HG03460 (cell line): ENCODE data around the gene VKORC1L1.
"Not testable (repeated sequence)": the region's sequence is repeated elsewhere in the genome, so short reads cannot be mapped to it uniquely, and the experiment has no call there.

ENCODE experiments used
- ATAC-seq: cut with Tn5 transposase; IDR thresholded peaks from one replicate; pipeline ENCODE4 v1.9.1; 2021; ENCODE audit not compliant: unreplicated experiment

The VKORC1L1 gene

DNA sequence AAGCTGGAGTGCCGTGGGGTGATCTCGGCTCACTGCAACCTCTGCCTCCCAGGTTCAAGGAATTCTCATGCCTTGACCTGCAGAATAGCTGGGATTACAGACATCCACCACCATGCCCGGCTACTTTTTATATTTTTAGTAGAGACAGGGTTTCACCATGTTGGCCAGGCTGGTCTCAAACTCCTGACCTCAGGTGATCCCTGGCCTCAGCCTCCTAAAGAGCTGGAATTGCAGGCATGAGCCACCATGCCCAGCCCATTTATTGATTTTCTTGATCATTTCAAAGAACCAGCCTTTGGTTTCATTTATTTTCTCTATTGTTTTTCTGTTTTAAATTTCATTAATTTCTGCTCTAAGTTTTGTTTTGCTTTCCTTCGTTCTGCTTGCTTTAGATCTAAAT is 58.8 kb downstream of the VKORC1L1 start:
- no peak for ATAC-seq

DNA sequence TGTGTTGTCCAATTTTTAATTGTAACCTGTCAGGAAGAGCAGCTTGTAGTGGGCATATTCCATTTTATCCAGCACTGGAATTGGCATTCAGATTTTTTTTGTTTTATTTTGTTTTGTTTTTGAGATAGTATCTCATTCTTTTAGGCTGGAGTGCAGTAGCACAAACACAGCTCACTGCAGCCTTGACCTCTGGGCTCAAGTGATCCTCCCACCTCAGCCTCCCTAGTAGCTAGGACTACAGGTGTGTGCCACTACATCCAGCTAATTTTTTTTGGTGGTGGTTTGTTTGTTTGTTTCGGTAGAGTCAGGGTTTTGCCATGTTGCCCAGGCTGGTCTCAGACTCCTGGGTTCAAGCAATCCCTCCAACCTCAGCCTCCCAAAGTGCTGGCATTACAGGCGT is 64.4 kb downstream of the VKORC1L1 start:
- no peak for ATAC-seq

DNA sequence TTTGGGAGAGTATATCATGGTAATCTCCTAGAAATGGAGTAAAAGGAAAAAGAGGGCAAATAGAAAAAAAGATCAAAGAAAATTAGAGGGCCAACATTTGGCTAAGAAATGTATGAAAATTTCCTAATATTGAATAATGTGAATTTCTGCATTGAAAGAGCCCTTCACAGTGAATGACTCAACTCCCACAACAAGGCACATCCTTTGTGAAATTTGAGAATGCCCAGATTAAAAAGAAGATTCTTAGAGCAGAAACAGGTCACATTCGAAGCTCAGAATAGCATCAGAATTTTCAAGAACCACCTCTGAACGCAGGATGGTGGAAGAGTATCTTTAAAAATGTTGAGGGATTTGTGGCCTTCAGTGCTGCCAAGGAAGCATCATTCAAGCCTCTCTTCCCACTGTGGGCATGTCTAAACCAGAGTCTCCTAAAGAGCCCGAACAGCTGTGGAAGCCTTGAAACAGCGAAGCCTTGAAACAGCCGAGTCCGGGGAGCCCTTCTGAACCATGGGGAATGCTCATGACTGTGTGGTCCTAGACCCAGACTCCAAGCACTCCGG is 65.5 kb downstream of the VKORC1L1 start:
- no peak for ATAC-seq

DNA sequence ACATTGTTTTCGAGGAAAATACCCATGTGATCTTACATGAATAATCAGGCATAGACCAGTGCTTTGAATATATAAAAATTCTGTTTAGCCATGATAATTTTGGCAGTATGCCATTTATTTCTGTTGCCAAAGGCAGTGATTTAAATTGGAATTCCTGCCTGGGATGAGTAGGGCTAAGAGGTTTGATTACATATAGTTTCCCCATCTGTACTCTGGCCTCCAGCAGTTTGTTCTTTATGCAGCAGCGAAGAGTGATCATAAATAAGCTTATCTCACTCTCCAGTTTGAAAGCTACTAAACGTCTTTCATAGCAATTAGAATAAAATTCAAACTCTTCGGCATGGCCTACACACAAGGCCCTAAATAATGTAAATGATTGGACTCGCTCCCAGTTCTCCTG is 72.9 kb downstream of the VKORC1L1 start:
- not testable (repeated sequence) for ATAC-seq

DNA sequence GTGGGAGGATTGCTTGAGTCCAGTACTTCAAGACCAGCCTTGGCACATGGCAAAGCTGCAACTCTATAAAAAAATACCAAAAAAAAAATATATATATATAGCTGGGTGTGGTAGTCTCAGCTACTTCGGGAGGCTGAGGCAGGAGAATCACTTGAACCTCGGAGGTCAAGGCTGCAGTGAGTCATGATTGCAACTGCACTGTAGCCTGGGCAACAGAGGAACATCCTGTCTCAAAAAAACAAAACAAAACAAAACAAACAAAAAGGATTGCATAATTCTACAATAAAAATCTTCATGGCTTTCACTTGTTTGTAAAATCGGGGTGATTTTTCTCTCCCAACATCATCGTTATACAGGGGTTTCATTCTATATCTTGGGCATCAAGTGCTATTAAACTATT is 74.0 kb downstream of the VKORC1L1 start:
- no peak for ATAC-seq

DNA sequence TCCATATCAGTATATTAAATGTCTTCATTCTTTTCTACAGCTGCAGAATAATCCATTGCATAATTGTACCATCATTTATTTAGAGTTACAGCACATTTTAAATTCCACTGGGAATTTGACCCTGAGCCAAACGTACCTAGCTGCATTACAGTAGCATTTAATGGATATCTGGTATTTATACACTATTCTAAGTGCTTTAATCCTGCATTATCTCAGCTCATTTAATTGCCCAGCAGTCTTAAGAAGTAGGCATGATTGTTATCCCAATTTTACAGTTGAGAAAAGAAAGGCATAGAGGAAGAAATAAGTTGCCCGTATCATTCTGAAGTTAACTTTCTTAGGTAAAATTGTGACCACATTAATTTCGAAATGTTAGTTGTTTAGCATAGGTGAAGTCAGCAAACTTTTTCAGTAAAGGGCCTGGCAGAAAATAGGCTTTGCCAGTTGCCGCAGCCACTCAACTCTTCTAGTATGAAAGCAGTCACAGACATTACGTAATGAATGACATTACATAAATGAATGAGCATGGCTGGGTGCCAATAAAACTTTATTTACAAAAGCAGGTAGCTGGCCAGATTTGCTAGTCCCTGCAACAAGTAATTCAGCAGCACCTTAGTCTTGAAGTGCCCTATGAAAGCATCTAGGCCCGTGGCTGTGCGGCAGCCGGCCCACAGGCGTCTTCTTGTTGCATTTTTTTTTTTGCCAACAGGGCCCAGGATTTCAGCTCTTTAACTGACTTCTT is 79.1 kb downstream of the VKORC1L1 start:
- no peak for ATAC-seq

DNA sequence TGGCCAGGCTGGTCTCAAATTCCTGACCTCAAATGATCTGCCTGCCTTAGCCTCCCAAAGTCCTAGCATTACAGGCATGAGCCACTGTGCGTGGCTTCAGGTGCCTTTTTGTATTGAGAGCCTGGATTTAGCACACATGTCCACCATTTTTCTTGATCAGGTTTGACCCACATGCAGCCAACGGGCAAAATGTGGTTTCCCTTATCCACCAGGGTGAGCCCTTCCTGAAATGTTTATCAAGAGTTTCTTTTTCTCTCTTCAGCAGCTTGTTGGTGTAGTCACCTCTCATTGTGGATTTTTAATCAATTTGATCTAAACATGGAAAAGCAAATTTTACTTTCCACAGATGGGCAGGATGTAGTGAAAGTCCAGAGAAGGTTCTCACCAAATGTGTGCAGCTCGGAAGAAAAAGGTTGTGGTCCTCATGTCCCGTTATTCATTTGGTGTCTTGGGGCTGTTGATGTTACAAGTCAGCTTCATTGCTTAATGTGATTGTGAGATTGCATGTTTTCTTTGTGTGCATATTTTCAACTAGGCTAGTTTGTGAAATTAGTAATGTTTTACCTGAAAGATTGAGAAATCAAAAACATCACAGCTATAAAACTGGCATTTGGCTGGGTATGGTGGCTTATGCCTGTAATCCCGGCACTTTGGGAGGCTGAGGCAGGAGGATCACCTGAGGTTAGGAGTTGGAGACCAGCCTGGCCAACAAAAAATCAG is 80.3 kb downstream of the VKORC1L1 start:
- ATAC-seq: no peak

DNA sequence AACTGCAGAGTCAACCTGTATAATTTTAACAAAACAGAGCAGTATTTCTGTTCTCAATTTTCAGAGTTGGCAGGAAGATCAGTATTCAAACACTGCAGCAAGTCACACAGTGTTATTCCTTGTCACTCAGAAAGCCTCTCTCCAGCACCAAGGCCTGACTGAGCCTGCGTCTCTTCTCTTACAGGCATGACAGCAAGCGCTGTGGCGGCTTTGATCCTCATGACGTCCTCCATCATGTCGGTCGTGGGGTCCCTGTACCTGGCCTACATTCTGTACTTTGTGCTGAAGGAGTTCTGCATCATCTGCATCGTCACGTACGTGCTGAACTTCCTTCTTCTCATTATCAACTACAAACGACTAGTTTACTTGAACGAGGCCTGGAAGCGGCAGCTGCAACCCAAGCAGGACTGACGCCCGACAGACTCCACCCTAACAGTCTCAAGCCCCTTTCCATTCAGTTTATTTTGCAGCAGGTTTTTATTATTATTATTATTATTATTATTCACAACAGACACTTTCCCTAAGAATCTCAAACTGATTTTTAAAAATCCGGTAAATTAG is 81.1 kb downstream of the VKORC1L1 start:
- no peak for ATAC-seq

DNA sequence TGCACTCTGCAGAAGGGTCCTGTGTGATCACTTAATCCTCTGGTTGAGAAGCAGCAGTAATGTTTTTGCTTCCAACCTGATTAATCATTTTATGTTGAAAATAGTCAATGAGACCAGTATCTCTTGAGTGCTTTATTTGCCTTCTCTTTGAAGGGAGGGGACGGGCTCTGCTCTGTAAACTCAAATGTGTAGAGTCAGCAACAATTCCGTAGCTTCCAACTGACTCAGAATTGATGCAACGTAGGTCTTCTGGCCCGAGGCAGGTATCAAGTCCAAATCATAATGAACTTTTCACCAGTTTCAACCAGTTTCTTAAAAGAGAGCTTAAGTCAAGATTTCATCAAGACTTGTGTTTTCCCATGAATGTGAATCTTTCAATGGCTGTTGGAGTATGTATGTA is 82.8 kb downstream of the VKORC1L1 start:
- ATAC-seq: no peak

DNA sequence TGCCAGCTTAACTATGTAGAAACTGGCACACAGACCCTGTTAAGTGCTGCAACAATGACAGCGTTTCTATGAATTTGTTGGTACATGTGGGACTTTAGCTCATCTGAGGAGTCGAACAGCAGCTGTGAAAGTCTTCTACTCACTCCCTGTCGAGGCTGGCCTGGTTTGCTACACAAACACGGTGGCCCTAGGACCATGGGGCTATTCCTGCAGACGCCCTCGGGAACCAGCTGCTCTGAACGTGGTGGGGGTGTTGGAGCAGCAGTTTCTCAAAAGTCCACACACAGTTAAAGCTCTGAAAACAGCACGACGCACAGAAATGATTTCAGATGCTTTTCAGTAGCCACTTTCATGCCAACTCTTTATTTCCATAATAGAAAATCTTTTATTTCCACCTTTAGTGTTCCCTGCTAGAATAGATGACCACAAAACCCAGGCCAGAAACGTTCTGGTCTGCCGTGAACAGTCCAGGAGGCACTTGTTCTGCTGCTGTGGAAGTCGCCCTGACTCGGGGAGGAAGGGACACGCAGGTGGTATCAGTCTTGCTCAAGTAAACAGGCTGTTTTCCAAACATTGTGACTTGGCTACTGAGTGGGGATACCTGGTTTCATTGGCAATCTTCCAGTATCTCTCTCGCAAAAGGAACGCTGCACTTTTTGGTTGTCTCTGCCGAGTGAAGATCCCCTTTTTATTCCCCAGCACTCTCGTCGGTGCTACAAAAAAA is 87.6 kb downstream of the VKORC1L1 start:
- ATAC-seq: no peak

DNA sequence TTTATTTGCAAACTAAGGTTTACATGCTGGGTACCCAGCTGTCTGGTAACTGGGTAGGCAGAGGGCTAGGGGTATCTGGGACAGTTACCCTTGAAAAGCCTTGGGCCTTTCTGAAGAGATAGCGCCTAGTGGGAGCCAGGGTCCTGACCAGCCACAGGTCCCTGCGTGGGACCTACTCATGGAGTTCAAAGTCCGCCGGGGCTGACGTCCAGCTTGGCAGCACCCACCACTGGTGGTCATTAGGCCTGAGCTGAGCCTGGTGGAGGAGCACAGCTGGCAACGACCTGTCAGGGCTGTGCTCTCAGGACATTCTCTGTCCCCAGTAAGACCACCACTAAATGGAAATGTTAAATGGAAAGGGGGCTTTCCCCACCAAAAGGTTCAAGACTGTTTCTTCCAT is 89.2 kb downstream of the VKORC1L1 start:
- no peak for ATAC-seq

DNA sequence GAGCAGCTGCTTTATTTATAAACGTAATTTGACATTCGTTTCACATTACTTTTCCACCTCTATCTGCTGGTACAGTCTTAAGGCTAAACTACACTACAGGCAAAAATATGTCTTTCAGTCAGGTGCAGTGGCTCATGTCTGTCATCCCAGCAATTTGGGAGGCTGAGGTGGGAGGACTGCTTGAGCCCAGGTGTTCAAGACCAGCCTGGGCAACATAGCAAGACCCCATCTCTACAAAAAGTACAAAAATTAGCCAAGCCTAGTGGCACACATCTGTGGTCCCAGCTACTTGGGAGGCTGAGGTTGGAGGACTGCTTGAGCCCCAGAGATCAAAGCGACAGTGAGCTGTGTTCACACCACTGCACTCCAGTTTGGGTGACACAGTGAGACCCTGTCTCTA is 91.8 kb downstream of the VKORC1L1 start:
- ATAC-seq: not testable (repeated sequence)

DNA sequence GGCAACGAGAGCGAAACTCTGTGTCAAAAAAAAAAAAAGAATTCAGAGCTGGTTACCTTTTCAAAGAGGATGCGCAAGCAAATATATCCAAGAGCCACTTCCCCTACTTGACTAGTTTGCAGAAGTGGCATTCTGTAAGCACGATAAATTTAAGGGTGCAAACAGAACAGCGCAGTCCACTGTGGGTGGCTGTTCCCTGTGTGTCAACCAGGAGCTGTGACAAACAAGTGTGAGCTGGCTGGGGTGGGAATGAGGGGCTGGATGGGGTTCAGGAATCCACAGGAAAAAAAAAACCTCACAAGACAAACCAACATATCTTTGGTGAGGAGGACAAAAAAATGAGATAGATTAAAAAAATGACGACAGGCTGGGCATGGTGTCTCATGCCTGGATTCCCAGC is 93.3 kb downstream of the VKORC1L1 start:
- ATAC-seq: no peak

DNA sequence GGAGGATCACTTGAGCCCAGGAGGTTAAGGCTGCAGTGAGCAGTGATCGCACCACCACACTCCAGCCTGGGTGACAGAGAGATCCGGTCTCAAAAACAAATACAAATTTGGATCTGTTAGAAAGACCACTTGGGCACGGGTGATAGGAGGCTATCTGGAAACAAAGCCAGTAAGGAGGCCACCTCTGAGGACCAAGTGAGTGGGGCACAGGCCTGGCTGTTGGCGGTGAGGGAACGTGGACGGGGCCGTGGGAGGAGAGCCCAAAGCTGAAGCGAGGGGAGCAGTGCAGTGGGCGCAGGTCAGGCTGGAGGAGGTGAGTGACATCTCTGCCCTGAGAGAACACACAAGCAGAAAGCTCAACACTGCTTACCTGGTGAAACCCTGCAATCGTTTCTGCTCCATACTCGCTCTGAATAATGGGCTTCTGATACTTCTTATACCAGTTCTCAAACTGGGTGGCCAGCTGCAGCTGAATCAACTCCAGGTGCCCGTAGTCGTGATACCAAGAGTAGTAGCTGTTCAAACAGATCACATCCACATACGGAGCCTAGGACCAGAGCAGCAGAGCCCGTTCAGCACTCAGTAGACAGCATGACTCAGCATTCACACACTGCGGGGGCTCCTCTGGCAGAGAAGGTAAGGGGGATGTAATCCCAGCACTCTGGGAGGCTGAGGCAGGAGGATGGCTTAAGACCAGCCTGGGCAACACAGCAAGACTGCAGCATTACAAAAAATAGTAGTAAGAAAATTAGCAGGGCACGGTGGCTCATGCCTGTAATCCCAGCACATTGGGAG is 94.7 kb downstream of the VKORC1L1 start:
- ATAC-seq: no peak

DNA sequence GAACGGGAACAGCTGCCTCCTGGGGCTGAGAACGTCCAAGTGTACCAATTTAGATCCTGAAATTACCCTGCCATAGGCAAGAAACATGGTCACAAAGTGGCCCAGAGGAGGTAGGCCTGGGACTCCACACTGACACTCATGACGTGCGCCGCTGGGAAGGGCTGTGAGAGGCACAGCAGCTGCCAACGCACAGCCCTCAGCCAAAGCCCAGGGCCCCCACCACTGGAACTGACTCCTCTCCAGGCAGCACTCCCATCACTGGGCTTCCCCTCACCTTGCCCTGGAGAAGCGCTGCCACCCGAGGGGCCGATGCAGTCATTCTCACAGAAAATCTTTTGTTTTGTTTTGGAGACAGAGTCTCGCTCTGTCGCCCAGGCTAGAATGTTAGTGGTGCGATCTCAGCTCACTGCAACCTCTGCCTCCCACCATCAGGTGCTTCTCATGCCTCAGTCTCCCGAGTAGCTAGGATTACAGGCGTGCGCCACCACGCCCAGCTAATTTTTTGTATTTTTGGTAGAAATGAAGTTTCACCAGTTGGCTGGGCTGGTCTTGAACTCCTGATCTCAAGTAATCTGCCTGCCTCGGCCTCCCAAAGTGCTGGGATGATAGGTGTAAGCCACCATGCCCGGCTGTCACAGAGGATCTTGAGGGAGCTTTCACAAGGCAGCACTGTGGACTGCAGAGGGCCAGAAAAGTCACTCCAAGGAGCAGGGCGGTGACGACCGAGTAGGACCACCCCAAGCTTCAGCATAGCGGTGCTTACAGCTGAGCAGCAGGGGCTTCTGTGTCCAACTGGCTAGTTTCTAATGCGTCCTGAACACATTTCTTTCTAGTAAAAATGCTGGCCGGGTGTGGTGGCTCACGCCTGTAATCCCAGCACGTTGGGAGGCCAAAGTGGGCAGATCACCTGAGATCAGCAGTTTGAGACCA is 95.6 kb downstream of the VKORC1L1 start:
- no peak for ATAC-seq

DNA sequence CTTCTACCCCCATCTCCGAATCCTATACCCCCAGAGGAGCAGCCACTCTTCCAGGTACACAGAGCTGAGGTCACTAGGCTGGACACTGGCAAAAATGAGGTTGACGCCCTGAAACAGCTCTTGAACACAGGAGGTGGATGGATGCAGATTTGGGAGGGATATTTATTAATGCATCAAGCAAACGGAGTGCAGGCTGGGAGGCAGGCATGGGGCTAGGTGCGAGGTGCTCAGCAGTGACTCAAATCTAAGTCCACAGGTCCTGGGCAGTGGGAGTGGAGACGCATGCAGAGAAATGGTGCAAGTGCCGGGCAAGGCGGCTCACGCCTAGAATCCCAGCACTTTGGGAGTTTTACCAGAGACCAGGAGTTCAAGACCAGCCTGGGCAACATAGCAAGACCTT is 98.1 kb downstream of the VKORC1L1 start:
- no peak for ATAC-seq

DNA sequence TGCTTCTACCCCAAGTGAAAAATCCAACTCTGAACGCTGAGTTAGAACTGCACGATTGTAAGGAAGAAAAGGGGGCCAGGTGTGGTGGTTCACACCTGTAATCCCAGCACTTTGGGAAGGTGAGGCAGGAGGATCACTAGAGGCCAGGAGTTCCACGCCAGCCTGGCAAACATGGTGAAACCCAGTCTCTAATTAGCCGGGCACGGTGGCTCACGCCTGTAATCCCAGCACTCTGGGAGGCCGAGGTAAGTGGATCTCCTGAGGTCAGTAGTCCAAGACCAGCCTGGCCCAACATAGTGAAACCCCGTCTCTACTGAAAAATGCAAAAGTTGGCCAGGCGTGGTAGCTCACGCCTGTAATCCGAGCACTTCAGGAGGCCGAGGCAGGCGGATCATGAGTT is 100.1 kb downstream of the VKORC1L1 start:
- ATAC-seq: no peak

DNA sequence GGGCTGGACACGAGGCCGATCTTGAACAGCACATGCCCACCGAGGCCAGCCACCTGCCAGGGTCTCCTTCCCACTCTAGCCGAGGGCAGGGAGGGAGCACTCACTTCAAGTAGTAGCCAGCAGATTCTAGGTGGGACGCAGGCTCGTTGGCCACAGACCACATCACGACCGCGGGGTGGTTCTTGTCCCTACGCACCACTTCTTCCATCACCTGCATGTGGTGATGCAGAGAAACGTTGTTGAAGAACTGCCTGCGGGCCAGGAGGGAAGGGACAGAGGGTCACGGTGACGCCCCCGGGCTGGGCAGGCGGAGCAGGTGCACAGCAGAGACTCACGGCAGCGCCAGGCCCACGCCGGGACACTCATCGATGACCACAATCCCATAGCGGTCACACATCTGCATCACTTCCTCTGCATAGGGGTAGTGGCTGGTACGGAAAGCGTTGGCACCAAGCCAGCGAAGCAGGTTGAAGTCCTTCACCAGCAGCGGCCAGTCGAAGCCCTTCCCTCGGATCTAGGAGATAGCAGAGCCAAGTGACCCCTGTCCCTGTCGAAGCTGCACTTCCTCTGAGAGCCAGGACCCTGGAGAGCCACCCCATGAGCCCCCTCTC is 101.4 kb downstream of the VKORC1L1 start:
- no peak for ATAC-seq

DNA sequence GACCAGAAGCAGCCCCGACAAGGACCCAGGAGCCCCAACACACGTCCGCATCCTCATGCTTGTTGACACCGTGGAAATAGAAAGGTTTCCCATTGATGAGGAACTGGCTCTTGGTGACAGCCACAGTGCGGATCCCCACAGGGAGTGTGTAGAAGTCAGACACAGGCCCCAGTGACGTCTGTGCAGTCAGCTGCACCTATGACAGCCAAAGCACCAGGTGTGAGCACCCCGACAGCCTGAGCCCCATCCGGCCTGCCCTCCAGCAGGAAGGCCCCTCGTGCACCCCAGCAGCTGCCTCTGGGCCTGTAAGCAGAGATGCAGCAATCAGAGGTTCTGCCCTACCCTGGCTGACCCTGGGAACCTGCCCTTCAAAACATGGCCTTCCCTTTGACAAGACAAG is 102.0 kb downstream of the VKORC1L1 start:
- no peak for ATAC-seq
